SU-DHL-6 (cell line): ENCODE data around the gene ELK4.

Experiments
- H2AFZ ChIP-seq: fragments of 200-600 bp; sonication (generic); 2 replicates; pipeline ENCODE4 v1.6.1; 2014; ENCODE audit warnings: low read depth, mild to moderate bottlenecking, moderate library complexity, mixed read lengths, antibody characterized with exemption, low read length; ENCODE audit not compliant: severe bottlenecking
- H3F3A ChIP-seq: fragments of 200-600 bp; shearing (Covaris generic); 2 replicates; pipeline ENCODE4 v1.6.0; 2016; ENCODE audit warnings: antibody characterized with exemption, mild to moderate bottlenecking; ENCODE audit not compliant: insufficient read depth
- H3K27ac ChIP-seq: fragments of 200-600 bp; sonication (generic); 2 replicates; pipeline ENCODE4 v1.5.1; 2016; ENCODE audit warnings: low read depth, mild to moderate bottlenecking, low read length, moderate library complexity, mixed read lengths
- H3K27me3 ChIP-seq: fragments of 200-600 bp; sonication (generic), shearing (Covaris generic); 2 replicates; pipeline ENCODE4 v1.6.0; 2014; ENCODE audit warnings: mild to moderate bottlenecking, low read length
- H3K36me3 ChIP-seq: fragments of 200-600 bp; sonication (generic); 2 replicates; pipeline ENCODE4 v1.6.1; 2014; ENCODE audit warnings: mild to moderate bottlenecking, low read length, mixed read lengths
- H3K4me2 ChIP-seq: fragments of 300-600, 200-600 bp; shearing (Covaris generic), sonication (generic); 2 replicates; pipeline ENCODE4 v1.6.0; 2014; ENCODE audit warnings: low read length, low read depth, mild to moderate bottlenecking; ENCODE audit not compliant: poor library complexity, severe bottlenecking
- H3K4me3 ChIP-seq: fragments of 200-600 bp; sonication (generic); 2 replicates; pipeline ENCODE4 v1.5.1; 2014; ENCODE audit warnings: antibody characterized with exemption, low read length, mild to moderate bottlenecking, mixed read lengths; ENCODE audit not compliant: insufficient read depth, poor library complexity, severe bottlenecking
- H3K79me2 ChIP-seq: fragments of 200-600 bp; sonication (generic); 2 replicates; pipeline ENCODE4 v1.6.1; 2014; ENCODE audit warnings: mild to moderate bottlenecking, low read length, moderate library complexity; ENCODE audit not compliant: insufficient read depth
- H3K9ac ChIP-seq: fragments of 200-600 bp; sonication (generic); 2 replicates; pipeline ENCODE4 v1.7.0; 2014; ENCODE audit warnings: mild to moderate bottlenecking, low read length
- H3K9me2 ChIP-seq: fragments of 200-600 bp; sonication (generic); replicated peaks from 2 replicates; pipeline ENCODE4 v1.6.1; 2014; ENCODE audit warnings: low read length; ENCODE audit not compliant: insufficient read depth
- H3K9me3 ChIP-seq: fragments of 200-600 bp; sonication (generic); 2 replicates; pipeline ENCODE4 v1.6.1; 2014; ENCODE audit warnings: low read length, mixed read lengths; ENCODE audit not compliant: insufficient read depth
- H4K20me1 ChIP-seq: fragments of 200-600 bp; sonication (generic); 2 replicates; pipeline ENCODE4 v1.6.1; 2014; ENCODE audit warnings: low read depth, mild to moderate bottlenecking, antibody characterized with exemption, low read length, moderate library complexity, mixed read lengths
- EZH2phosphoT487 ChIP-seq: fragments of 200-600 bp; sonication (generic), shearing (Covaris generic); conservative IDR thresholded peaks from 2 replicates; pipeline ENCODE4 v1.6.1; 2018; ENCODE audit warnings: mild to moderate bottlenecking, antibody characterized with exemption, low read length, moderate library complexity, mixed read lengths
- TF ChIP-seq, protein P1 (sequence below): fragments of 200-600 bp; sonication (generic); IDR thresholded peaks from one replicate; pipeline ENCODE4 v1.5.1; 2017; ENCODE audit warnings: antibody characterized with exemption, mild to moderate bottlenecking, low read length, moderate library complexity; ENCODE audit not compliant: insufficient read depth, poor library complexity, severe bottlenecking

The ELK4 gene

DNA sequence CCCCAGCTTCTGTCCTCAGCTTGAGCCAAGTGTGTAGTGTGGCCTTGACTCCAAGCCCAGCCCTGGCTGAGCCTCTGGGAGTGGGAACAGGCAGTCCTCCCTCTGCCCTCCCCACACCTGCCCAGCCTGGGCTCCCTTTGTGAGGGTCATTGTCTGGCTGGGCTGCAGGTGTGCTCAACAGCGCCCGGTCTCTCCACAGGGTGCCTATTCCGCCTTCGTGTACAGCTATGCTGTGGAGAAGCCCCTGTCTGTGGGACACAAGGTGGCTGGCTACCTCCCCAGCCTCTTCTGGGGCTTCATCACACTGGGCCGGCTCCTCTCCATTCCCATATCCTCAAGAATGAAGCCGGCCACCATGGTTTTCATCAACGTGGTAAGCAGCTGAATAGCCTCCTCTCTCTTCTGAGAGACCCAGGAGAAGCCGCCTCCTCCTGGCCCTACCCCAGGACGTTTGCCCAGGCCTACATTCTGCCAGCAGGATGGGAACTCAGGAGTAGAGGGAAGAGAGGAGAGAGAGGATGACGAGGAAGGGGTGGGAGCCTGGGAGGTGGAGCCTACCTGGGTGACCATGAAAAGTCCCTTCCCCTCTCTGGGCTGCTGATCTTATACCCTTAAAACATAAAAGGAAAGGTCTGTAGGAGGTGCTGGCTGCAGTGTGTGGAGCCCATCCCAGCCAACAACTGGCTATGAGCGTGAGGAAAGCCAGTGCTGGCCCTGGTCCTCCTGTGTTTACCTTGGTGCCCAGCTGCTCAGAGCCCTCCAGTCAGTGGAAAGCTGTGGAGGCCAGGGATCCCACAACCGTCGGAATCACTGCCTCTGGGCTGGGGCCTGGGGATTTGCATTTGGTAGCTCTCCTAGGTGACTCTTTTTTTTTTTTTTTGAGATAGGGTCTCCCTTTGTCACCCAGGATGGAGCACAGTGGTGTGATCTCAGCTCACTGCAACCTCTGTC, 45.7 kb downstream of the ELK4 start:
- TF ChIP-seq, protein P1, sequence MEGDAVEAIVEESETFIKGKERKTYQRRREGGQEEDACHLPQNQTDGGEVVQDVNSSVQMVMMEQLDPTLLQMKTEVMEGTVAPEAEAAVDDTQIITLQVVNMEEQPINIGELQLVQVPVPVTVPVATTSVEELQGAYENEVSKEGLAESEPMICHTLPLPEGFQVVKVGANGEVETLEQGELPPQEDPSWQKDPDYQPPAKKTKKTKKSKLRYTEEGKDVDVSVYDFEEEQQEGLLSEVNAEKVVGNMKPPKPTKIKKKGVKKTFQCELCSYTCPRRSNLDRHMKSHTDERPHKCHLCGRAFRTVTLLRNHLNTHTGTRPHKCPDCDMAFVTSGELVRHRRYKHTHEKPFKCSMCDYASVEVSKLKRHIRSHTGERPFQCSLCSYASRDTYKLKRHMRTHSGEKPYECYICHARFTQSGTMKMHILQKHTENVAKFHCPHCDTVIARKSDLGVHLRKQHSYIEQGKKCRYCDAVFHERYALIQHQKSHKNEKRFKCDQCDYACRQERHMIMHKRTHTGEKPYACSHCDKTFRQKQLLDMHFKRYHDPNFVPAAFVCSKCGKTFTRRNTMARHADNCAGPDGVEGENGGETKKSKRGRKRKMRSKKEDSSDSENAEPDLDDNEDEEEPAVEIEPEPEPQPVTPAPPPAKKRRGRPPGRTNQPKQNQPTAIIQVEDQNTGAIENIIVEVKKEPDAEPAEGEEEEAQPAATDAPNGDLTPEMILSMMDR = no peak
- TF ChIP-seq EZH2phosphoT487 = no peak

DNA sequence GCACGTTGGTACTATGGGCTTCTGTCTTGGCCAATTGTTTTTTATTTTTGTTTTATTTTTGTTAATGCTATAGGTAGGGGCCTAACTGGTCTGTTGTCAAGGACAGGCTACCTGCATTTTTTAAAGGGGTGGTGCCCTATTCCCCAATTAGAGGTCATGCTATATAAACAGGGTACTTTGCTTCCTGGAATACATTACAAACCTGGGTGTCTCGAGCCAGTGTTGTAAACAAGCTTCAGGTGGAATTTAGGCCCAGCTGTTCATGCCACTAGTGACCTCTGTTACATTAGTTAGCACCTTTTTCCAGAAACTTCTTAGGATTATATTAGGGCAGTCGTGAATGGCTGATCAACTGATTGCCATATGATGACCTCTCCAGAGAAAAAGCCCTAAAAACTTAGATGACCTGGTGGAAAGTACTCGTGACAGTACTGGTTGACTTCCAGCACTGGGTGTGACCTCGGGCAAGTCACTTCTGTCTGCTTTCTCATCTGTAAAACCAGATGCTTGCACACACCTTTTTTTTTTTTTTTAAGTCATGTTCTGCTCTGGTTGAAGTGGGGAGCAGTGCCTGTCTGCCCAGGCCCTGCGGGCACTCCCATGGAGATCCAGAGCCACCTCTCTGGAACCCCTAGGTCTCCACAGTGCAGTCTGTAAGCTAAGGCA, 46.5 kb downstream of the ELK4 start:
- H2AFZ ChIP-seq = no peak overlapping the region
- H3K4me2 ChIP-seq = no peak overlapping the region
- no peak overlapping the region for H3K4me3 ChIP-seq
- no peaks in the 10 kb centered on the region for H3K9me2 ChIP-seq
- H3K9ac ChIP-seq = no peak overlapping the region
- no peaks in the 10 kb centered on the region for H3K79me2 ChIP-seq
- TF ChIP-seq, protein P1 = no peak
- TF ChIP-seq EZH2phosphoT487 = no peak
- no peaks in the 10 kb centered on the region for H3K9me3 ChIP-seq
- H4K20me1 ChIP-seq = no peaks in the 10 kb centered on the region
- H3K27me3 ChIP-seq = no peaks in the 10 kb centered on the region
- H3F3A ChIP-seq = no peaks in the 10 kb centered on the region
- no peak overlapping the region for H3K27ac ChIP-seq
- H3K36me3 ChIP-seq = no peaks in the 10 kb centered on the region

More for the DNA sequence above, 45.7 kb downstream of the ELK4 start:
- Histone ChIP-seq H4K20me1 (no peaks in the 10 kb centered on the region), H3K9ac (no peak overlapping the region), H3K79me2 (no peaks in the 10 kb centered on the region), H3K36me3 (no peaks in the 10 kb centered on the region), H3K4me2 (no peak overlapping the region), H2AFZ (no peak overlapping the region), H3K27me3 (no peaks in the 10 kb centered on the region), H3K4me3 (no peak overlapping the region), H3F3A (no peaks in the 10 kb centered on the region), H3K9me2 (no peaks in the 10 kb centered on the region), H3K9me3 (no peaks in the 10 kb centered on the region), H3K27ac (no peak overlapping the region)

DNA sequence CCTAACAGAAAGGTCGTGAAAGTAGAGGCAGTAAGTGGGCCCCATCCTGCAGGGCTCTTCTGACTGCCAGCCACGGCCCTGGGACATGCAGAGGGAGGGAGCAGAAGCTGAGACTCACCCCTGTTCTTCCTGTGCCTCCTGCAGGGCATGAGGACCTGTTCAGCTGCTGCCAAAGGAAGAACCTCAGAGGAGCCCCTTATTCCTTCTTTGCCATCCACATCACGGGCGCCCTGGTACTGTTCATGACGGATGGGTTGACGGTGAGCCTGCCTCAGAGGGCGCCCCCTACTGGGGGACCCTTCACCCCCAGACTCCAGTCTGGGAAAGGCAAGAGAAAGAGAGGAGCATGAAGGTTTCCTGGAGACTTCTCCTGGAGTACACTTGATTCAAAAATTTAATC, 47.1 kb downstream of the ELK4 start:
- Histone ChIP-seq H3K9me3 (no peaks in the 10 kb centered on the region), H3K27me3 (no peaks in the 10 kb centered on the region), H3K27ac (no peak overlapping the region), H3K9ac (no peak overlapping the region), H4K20me1 (no peaks in the 10 kb centered on the region), H3K4me3 (no peak overlapping the region), H3K4me2 (no peak overlapping the region), H3K9me2 (no peaks in the 10 kb centered on the region), H3K36me3 (no peaks in the 10 kb centered on the region), H3K79me2 (no peaks in the 10 kb centered on the region), H3F3A (no peaks in the 10 kb centered on the region), H2AFZ (no peak overlapping the region)
- TF ChIP-seq EZH2phosphoT487 = no peak
- TF ChIP-seq, protein P1 = peak; percentile 69
